Activated T-helper 17 cell treated with anti-CD3 and anti-CD28 coated beads, Interleukin-2, amount 50 U/mL, for 72 hours (primary cell): Measurements from ENCODE around the gene ATP9A. TPM values are rescaled to one million over a fixed set of nuclear protein-coding genes. Genes with fewer than 3 reads are reported as not detected.
"Not testable (repeated sequence)": the region's sequence is repeated elsewhere in the genome, so short reads cannot be mapped to it uniquely, and the experiment has no call there.

ENCODE experiments used
- ATAC-seq: fragments of 150-1000 bp; cut with Tn5 transposase; replicated peaks from 2 replicates; pipeline ENCODE4 v1.10.0; 2021; ENCODE audit warnings: mild to moderate bottlenecking, moderate library complexity
- H3K27ac Mint-ChIP-seq: one replicate; pipeline ENCODE4 v1.8.0; 2022; ENCODE audit warnings: mixed read lengths
- H3K27me3 Mint-ChIP-seq: one replicate; pipeline ENCODE4 v1.8.0; 2022; ENCODE audit warnings: mixed read lengths
- H3K36me3 Mint-ChIP-seq: one replicate; pipeline ENCODE4 v1.8.0; 2022; ENCODE audit warnings: low read depth, mild to moderate bottlenecking, mixed read lengths
- H3K4me1 Mint-ChIP-seq: one replicate; pipeline ENCODE4 v1.8.0; 2022; ENCODE audit warnings: mixed read lengths
- H3K4me3 Mint-ChIP-seq: one replicate; pipeline ENCODE4 v1.8.0; 2022; ENCODE audit warnings: mild to moderate bottlenecking, mixed read lengths
- H3K9me3 Mint-ChIP-seq: one replicate; pipeline ENCODE4 v1.8.0; 2022; ENCODE audit warnings: mixed read lengths
- total RNA-seq, 2 donors: library from RNA; stranded (reverse); gene quantifications; one replicate each; pipeline ENCODE4 v1.2.3, GENCODE V29; 2022

The ATP9A gene
- total RNA-seq, 2 donors from 2014 or later = 1.7 to 2.2 TPM

DNA sequence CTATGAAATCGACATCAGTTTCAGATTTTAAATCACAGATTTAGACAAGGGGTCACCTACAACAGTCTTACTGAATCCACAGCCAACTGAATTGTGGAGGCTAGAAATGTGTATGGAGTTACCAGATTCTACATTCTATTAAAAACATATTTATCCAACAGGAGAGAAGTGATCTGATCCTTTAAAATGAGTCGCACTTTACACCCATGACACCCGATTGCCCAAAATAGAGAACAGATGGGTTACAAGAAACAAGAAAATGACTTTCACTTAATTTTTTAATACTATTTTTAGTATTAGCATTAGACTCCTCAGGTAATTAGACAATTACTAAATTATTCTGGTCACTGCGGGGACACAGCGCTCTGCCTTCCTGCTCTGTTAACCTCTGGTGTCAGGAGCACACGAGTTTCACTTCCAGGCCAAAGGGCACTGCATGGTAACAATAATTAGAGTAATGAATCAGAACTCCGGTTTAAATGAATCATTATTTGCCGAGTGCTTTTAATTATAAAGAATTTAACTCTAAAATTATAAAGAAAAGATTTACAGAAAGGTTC, 108.6 kb downstream of the ATP9A start:
- Mint-ChIP-seq H3K9me3 (no peaks in the 10 kb centered on the region), H3K27ac (no peak overlapping the region), H3K4me3 (no peak overlapping the region), H3K4me1 (peaks cover 10% of the 10 kb centered on the region), H3K27me3 (peaks cover 3% of the 10 kb centered on the region), H3K36me3 (no peaks in the 10 kb centered on the region)
- ATAC-seq = no peak

DNA sequence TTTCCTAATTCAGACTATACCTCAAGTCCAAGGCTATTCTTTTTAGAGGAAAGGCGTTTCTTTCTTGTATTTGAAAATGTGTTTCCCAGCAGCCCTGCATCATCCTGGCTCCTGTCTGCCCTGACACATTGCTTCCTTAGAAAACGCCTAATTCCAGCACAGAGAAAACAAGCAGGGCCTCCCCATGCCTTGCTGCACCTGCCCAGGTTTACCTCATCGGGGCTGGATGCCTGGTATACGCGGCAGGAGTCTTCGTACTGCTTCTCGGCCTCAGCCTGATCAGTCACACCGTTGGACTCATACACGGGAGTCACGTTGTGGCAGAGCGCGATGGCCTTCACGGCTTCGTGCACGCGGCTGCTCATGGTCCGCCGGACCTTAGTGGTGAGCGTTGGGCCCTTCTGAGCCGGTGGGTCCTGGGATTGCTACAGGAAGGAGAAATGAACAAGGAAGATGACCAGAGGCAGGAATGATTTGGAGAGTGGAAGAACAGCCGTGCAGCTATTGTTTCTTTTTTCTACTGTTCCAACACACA, 111.4 kb downstream of the ATP9A start:
- H3K27me3 Mint-ChIP-seq = peaks cover 3% of the 10 kb centered on the region
- peaks cover 7% of the 10 kb centered on the region for H3K4me1 Mint-ChIP-seq
- ATAC-seq = no peak
- no peaks in the 10 kb centered on the region for H3K36me3 Mint-ChIP-seq
- H3K4me3 Mint-ChIP-seq = no peak overlapping the region
- no peaks in the 10 kb centered on the region for H3K9me3 Mint-ChIP-seq
- no peak overlapping the region for H3K27ac Mint-ChIP-seq

DNA sequence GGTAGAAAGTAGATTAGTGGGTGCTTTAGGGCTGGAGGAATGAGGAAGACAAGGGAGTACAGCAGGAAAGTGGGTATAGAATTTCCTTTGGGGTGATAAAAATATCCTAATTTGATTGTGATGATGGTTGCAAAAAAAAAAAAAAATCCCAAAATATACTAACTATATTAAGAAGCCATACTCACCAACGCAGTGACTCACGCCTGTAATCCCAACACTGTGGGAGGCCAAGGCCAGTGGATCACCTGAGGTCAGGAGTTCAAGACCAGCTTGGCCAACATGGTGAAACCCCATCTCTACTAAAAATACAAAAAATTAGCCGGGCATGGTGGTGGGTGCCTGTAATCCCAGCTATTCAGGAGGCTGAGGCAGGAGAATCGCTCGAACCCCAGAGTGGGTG, 112.1 kb downstream of the ATP9A start:
- not testable (repeated sequence) for H3K36me3 Mint-ChIP-seq, H3K4me3 Mint-ChIP-seq, ATAC-seq, H3K9me3 Mint-ChIP-seq, H3K27me3 Mint-ChIP-seq, H3K27ac Mint-ChIP-seq, H3K4me1 Mint-ChIP-seq

DNA sequence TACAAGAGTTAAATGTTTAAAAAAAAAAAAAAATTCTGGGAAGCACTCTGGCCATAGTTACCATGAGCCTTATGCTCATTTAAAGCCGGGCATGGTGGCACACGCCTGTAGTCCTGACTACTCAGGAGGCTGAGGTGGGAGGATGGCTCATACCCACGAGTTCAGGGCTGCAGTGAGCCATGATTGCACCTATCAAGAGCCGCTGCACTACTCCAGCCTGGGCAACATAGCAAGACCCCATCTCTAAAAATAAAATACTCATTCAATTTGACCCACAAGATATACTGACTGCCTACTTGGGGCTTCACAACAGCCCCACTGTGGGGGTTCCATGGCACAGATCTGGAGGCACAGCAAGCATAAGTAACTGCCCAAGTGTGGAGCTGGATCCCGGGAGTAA, 113.7 kb downstream of the ATP9A start:
- Mint-ChIP-seq H3K27me3 (peaks cover 3% of the 10 kb centered on the region), H3K9me3 (no peaks in the 10 kb centered on the region), H3K4me1 (no peaks in the 10 kb centered on the region), H3K36me3 (no peaks in the 10 kb centered on the region), H3K4me3 (no peak overlapping the region), H3K27ac (no peak overlapping the region)
- no peak for ATAC-seq

DNA sequence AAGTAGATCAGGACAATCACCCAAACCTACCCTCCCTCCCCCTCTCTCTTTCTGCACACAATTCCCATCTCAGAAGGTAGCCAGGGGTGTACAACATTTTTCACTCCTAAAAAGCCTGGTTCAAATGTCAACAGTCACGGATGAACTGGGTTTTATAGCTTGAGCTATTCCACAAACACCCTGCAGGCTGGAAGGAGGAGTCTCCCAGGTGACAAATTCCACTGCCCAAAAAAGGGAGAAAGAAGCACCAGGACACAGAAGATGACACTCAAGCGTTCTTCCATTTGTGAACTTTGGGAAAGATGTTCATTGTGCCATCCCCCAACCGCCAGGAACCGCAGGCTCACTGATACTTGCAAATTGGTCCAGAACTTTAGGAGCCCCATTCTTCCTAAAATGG, 114.1 kb downstream of the ATP9A start:
- Mint-ChIP-seq H3K36me3 (no peaks in the 10 kb centered on the region), H3K27me3 (peaks cover 2% of the 10 kb centered on the region), H3K4me3 (no peak overlapping the region), H3K4me1 (no peaks in the 10 kb centered on the region), H3K27ac (no peak overlapping the region), H3K9me3 (no peaks in the 10 kb centered on the region)
- no peak for ATAC-seq

DNA sequence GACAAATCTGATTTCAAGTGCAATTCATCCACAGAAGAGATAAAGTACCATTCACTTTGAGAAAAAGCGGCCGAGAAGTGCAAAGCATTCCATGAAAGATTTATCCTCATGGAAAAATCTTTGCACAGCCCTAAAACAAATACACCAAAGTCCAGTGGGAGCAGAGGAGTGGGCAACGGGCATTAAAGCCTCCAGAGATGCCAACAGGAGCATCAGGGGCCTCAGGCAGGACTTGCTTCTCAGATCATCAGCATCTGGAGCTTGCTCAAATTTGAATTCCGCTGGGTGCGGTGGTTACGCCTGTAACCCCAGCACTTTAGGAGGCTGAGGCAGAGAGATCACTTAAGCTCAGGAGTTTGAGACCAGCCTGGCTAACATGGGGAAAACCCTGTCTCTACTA, 115.0 kb downstream of the ATP9A start:
- Mint-ChIP-seq H3K9me3 (no peaks in the 10 kb centered on the region), H3K36me3 (no peaks in the 10 kb centered on the region), H3K4me3 (no peak overlapping the region), H3K27me3 (no peaks in the 10 kb centered on the region), H3K4me1 (no peaks in the 10 kb centered on the region), H3K27ac (no peak overlapping the region)
- ATAC-seq = no peak

DNA sequence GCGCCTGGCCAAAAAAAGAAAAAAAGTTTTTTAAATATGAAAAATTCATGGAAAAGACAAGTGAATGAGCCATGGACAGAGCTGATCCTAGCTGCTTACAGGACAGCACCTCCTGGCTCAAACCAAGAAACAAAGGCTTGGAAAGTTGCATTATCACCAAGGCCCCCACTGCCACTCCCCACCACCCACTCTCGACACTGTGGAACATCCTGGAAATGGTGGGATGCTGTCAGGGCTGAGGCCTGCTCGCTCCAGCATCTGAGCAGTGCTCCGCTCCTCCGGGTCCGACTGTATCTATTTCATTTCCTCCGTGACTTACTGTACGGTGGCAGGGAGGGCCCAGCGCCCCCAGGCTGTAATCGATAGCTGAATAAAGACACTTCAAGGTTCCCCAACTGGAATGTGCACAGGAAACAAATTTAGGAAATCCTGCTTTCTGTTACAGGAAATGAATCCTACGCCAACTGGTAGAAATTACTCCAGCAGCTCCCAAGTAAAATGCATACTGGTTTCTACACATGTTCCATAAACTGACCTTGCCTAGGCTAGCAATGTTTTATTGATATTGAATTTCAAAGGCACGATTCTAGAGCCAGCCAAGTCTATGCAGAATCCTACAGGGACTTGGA, 116.2 kb downstream of the ATP9A start:
- H3K36me3 Mint-ChIP-seq = no peaks in the 10 kb centered on the region
- no peaks in the 10 kb centered on the region for H3K4me1 Mint-ChIP-seq
- H3K27ac Mint-ChIP-seq = no peak overlapping the region
- no peaks in the 10 kb centered on the region for H3K9me3 Mint-ChIP-seq
- ATAC-seq = no peak
- H3K27me3 Mint-ChIP-seq = peaks cover 5% of the 10 kb centered on the region
- H3K4me3 Mint-ChIP-seq = no peak overlapping the region

DNA sequence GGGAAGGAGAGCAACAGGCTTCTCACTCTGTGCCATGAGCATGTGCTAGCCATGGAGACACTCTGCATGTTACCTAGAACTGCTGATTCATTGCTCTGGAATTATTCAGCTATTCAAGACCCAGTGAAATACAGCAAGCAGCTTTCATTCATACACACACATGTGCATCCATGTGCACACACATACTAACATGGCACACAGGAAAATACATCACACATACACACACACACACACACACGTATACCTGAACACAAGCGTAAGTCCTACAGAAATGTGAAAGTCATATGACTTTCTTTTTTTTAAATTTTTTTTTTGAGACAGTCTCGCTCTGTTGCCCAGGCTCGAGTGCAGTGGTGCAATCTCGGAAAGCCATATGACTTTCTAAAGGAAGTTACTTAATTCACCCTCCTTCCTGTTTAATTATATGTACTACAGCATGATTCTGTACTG, 117.5 kb downstream of the ATP9A start:
- no peaks in the 10 kb centered on the region for H3K4me1 Mint-ChIP-seq
- H3K27me3 Mint-ChIP-seq = peaks cover 6% of the 10 kb centered on the region
- H3K36me3 Mint-ChIP-seq = no peaks in the 10 kb centered on the region
- no peaks in the 10 kb centered on the region for H3K9me3 Mint-ChIP-seq
- no peak for ATAC-seq
- no peak overlapping the region for H3K27ac Mint-ChIP-seq
- H3K4me3 Mint-ChIP-seq = no peak overlapping the region

DNA sequence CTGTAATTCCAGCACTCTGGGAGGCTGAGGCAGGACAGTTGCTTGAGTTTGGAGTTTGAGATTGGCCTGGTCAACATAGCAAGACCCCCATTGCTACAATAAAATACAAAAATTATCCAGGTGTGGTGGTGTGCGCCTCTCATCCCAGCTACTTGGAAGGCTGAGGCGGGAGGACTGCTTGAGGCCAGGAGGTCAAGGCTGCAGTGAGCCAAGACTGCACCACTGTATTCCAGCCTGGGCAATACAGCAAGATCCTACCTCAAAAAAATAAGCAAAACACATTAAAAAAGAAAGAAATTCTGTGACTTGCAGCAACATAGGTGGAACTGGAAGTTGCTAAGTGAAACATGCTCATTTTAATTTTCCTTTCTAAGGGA, 119.6 kb downstream of the ATP9A start:
- H3K9me3 Mint-ChIP-seq = no peaks in the 10 kb centered on the region
- no peaks in the 10 kb centered on the region for H3K36me3 Mint-ChIP-seq
- H3K27ac Mint-ChIP-seq = no peak overlapping the region
- H3K27me3 Mint-ChIP-seq = peaks cover 10% of the 10 kb centered on the region
- no peak overlapping the region for H3K4me3 Mint-ChIP-seq
- H3K4me1 Mint-ChIP-seq = no peaks in the 10 kb centered on the region
- no peak for ATAC-seq

DNA sequence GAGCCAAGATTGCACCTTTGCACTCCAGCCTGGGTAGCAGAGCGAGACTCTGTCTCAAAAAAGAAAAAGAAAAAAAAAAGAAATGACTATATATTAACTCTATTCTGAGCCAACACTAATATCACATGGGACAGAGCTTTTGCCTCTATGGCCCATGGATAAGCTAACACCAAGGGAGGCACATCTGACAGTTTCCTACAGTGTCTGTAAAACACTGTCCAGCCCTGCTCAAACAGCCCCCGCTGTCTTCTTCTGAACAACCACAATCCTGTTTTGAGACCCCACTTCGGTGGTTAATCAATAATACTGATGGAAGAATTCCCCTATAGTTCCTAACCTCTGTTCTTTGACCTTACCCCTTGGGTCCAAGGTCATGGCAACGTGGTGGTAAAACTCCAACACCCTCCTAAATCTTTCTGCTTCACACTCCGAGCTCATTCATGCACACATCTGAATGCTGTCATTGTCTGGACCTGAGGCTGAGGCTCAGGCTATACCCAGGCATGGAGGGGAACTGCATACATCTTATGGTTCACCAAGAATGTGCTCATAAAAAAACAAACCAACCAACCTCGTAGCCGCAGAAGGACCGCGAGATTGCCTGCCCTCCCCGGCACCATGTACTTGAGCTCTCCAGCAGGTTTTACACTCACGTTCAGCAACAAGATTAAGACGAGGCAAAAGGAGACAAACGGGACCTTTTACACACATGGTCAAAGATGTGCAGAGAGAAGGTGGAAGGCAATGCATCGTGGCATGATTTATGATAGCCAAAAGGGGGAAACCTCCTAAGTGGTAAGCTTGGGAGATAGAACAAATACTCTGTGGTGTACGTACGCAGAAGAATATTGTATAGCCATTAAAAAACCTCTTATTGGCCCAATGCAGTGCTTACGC, 120.3 kb downstream of the ATP9A start:
- Mint-ChIP-seq H3K27me3 (peaks cover 10% of the 10 kb centered on the region), H3K9me3 (no peaks in the 10 kb centered on the region), H3K4me3 (no peak overlapping the region), H3K36me3 (no peaks in the 10 kb centered on the region), H3K27ac (no peak overlapping the region), H3K4me1 (no peaks in the 10 kb centered on the region)
- ATAC-seq = no peak

DNA sequence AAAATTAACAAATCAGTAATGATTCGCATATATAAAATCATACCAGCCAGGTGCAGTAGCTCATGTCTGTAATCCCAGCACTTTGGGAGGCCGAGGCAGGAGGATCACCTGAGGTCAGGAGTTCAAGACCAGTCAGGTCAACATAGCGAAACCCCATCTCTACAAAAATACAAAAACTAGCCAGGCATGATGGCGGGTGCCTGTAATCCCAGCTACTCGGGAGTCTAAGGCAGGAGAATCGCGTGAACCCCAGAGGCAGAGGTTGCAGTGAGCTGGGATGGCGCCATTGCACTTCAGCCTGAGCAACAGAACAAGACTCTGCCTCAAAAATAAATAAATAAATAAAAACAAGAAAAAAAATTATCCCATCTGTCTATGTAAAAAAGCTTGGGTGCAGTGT, 124.4 kb downstream of the ATP9A start:
- not testable (repeated sequence) for ATAC-seq, H3K27ac Mint-ChIP-seq, H3K4me3 Mint-ChIP-seq, H3K9me3 Mint-ChIP-seq, H3K36me3 Mint-ChIP-seq, H3K4me1 Mint-ChIP-seq
- peaks cover 10% of the 10 kb centered on the region for H3K27me3 Mint-ChIP-seq

DNA sequence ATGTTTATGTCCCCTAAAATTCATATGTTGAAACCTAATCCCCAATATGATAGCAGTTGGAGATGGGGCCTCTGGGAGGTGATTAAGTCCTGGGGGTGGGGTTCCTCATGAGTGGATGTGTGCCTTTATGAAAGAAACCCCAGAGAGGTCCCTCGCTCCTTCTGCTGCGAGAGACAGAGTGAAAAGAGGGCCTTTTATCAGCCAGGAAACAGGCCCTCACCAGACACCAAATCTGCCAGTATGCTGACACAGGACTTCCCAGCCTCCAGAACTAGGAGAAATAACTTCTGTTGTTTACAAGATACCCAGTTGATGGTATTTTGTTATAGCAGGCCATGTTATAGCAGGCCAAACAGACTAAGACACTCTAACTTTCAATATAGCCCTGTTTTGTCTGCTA, 124.8 kb downstream of the ATP9A start:
- Mint-ChIP-seq H3K4me1 (no peaks in the 10 kb centered on the region), H3K36me3 (no peaks in the 10 kb centered on the region), H3K4me3 (no peak overlapping the region), H3K9me3 (no peaks in the 10 kb centered on the region), H3K27me3 (peaks cover 10% of the 10 kb centered on the region), H3K27ac (no peak overlapping the region)
- ATAC-seq = no peak

DNA sequence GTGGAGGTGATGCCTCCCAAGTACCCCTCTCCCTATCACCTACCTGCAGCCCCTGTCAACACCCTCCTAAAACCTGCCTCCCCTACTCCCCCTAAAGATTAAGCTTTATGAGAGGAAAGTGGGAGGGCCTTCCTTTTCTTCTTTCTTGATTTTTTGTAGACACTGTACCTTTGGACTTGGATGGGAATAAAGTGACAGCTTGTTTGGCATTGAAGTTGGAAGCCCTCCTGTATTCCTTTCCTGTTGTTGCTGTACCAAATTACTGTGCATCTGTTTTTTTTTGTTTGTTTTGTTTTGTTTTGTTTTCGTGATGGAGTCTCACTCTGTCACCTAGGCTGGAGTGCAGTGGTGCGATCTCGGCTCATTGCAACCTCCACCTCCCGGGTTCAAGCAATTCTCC, 126.3 kb downstream of the ATP9A start:
- no peak for ATAC-seq
- Mint-ChIP-seq H3K4me1 (peaks cover 3% of the 10 kb centered on the region), H3K4me3 (no peak overlapping the region), H3K27me3 (peaks cover 9% of the 10 kb centered on the region), H3K27ac (no peak overlapping the region), H3K9me3 (no peaks in the 10 kb centered on the region), H3K36me3 (no peaks in the 10 kb centered on the region)

DNA sequence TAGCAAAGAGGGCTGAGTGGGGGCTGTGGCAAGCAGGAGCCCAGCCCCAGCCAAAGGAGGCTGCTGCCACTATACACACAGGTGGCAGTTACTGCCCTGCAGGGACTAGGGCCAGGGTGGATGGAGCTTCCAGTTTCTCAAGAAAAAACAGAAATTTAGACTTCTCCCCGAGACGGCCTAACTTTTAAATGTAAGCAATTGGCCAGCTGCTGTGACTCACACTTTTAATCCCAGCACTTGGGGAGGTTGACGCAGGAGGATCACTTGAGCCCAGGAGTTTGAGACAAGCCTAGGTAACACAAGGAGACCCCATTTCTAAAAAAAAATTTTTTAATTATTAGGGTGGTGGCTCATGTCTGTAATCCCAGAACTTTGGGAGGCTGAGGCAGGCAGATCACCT, 127.4 kb downstream of the ATP9A start:
- peaks cover 9% of the 10 kb centered on the region for H3K27me3 Mint-ChIP-seq
- ATAC-seq = no peak
- H3K27ac Mint-ChIP-seq = no peak overlapping the region
- H3K4me1 Mint-ChIP-seq = peaks cover 11% of the 10 kb centered on the region
- H3K9me3 Mint-ChIP-seq = no peaks in the 10 kb centered on the region
- no peaks in the 10 kb centered on the region for H3K36me3 Mint-ChIP-seq
- no peak overlapping the region for H3K4me3 Mint-ChIP-seq
